ENCODE results near the gene GAL3ST2.

DNA sequence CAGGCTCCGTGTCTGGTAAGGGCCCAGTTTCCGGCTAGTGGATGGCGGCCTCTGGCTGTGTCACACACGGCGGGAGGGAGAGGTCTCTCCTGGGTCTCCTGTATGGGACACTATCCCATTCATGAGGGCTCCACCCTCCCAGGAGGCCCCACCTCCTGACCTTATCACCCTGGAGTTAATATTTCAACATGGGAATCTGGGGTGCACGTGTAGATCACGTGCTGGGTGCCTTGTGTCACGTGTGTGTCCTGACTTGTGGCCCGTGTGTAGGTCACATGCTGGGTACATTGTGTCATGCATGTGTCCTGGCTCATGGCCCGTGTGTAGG, 42.3 kb downstream of the GAL3ST2 start:
- TF ChIP-seq, protein P1, sequence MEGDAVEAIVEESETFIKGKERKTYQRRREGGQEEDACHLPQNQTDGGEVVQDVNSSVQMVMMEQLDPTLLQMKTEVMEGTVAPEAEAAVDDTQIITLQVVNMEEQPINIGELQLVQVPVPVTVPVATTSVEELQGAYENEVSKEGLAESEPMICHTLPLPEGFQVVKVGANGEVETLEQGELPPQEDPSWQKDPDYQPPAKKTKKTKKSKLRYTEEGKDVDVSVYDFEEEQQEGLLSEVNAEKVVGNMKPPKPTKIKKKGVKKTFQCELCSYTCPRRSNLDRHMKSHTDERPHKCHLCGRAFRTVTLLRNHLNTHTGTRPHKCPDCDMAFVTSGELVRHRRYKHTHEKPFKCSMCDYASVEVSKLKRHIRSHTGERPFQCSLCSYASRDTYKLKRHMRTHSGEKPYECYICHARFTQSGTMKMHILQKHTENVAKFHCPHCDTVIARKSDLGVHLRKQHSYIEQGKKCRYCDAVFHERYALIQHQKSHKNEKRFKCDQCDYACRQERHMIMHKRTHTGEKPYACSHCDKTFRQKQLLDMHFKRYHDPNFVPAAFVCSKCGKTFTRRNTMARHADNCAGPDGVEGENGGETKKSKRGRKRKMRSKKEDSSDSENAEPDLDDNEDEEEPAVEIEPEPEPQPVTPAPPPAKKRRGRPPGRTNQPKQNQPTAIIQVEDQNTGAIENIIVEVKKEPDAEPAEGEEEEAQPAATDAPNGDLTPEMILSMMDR (IDR thresholded peaks at IDR 0.05), result no peak
- no peak for TF ChIP-seq POLR2A (IDR thresholded peaks at IDR 0.05)

Data from body of pancreas (tissue), 4 donors.